ENCODE measurements around the gene TREH.
"Not testable (repeated sequence)": the region's sequence is repeated elsewhere in the genome, so short reads cannot be mapped to it uniquely, and the experiment has no call there.

The TREH gene

GRCh38 chr11:118679483-118679882 lies at the start of gene TREH:
Gene TREH, minus strand, starts transcription at chr11:118679650. Its CDS starts 23 bp downstream, at chr11:118679627.
- no peak for DNase-seq

GRCh38 chr11:118728112-118728511 lies 48.7 kb upstream of the TREH start:
- DNase-seq: not testable (repeated sequence)

GRCh38 chr11:118727721-118728066 lies 48.2 kb upstream of the TREH start:
- DNase-seq: not testable (repeated sequence)

- DNase-seq: not testable (repeated sequence)
Measured at GRCh38 chr11:118727001-118727720, 47.7 kb upstream of the TREH start.

- not testable (repeated sequence) for DNase-seq
Measured at GRCh38 chr11:118721478-118722015, 42.1 kb upstream of the TREH start.

GRCh38 chr11:118720740-118721139 lies 41.3 kb upstream of the TREH start:
- DNase-seq: not testable (repeated sequence)

GRCh38 chr11:118720078-118720477 lies 40.6 kb upstream of the TREH start:
- DNase-seq: not testable (repeated sequence)

- DNase-seq: not testable (repeated sequence)
Measured at GRCh38 chr11:118718562-118718961, 39.1 kb upstream of the TREH start.

- DNase-seq: not testable (repeated sequence)
Measured at GRCh38 chr11:118717733-118718132, 38.3 kb upstream of the TREH start.

- not testable (repeated sequence) for DNase-seq
Measured at GRCh38 chr11:118717221-118717620, 37.8 kb upstream of the TREH start.

- peak; percentile 56 for DNase-seq
Measured at GRCh38 chr11:118715837-118716260, 36.4 kb upstream of the TREH start.

GRCh38 chr11:118715245-118715831 lies 35.9 kb upstream of the TREH start:
- no peak for DNase-seq

- DNase-seq: no peak
Measured at GRCh38 chr11:118714816-118715215, 35.4 kb upstream of the TREH start.

- not testable (repeated sequence) for DNase-seq
Measured at GRCh38 chr11:118714416-118714815, 35.0 kb upstream of the TREH start.

GRCh38 chr11:118708296-118708695 lies 28.8 kb upstream of the TREH start:
- no peak for DNase-seq

- DNase-seq: no peak
Measured at GRCh38 chr11:118706546-118706825, 27.0 kb upstream of the TREH start.

- no peak for DNase-seq
Measured at GRCh38 chr11:118705791-118706545, 26.5 kb upstream of the TREH start.

- no peak for DNase-seq
Measured at GRCh38 chr11:118705111-118705741, 25.8 kb upstream of the TREH start.

- DNase-seq: no peak
Measured at GRCh38 chr11:118703563-118704106, 24.2 kb upstream of the TREH start.

- DNase-seq: no peak
Measured at GRCh38 chr11:118699506-118700220, 20.2 kb upstream of the TREH start.

- no peak for DNase-seq
Measured at GRCh38 chr11:118697346-118697745, 17.9 kb upstream of the TREH start.

- no peak for DNase-seq
Measured at GRCh38 chr11:118696673-118697226, 17.3 kb upstream of the TREH start.
